Measurements from ENCODE around the gene EIF5.

Gene EIF5

GRCh38 chr14:103330536-103330935, 3.5 kb upstream of the EIF5 start:
- no peak for TF ChIP-seq MYC (IDR thresholded peaks at IDR 0.05; ENCODE audit: low read depth, low read length)
- no peak for TF ChIP-seq CTCF (IDR thresholded peaks at IDR 0.05; ENCODE audit: low read depth, low read length)
- TF ChIP-seq POLR2A (IDR thresholded peaks at IDR 0.05; ENCODE audit: extremely low read depth, insufficient read length): no peak
- no peak for TF ChIP-seq MAX (IDR thresholded peaks at IDR 0.05; ENCODE audit: low read depth, low read length)
- no peak overlapping the region for H3K4me3 ChIP-seq (ENCODE audit: low read depth, low read length)

GRCh38 chr14:103332143-103332919, 1.7 kb upstream of the EIF5 start:
- no peak for TF ChIP-seq POLR2A (IDR thresholded peaks at IDR 0.05; ENCODE audit: extremely low read depth, insufficient read length)
- TF ChIP-seq MAX (IDR thresholded peaks at IDR 0.05; ENCODE audit: low read depth, low read length): no peak
- TF ChIP-seq MYC (IDR thresholded peaks at IDR 0.05; ENCODE audit: low read depth, low read length): no peak
- TF ChIP-seq CTCF (IDR thresholded peaks at IDR 0.05; ENCODE audit: low read depth, low read length): no peak
- DNase-seq (ENCODE audit: low read depth): peak; percentile 62
- peak overlapping the region; percentile 13 for H3K4me3 ChIP-seq (ENCODE audit: low read depth, low read length)

More at GRCh38 chr14:103330536-103330935, 3.5 kb upstream of the EIF5 start:
- DNase-seq (ENCODE audit: low read depth): peak; percentile 25

- TF ChIP-seq POLR2A (IDR thresholded peaks at IDR 0.05; ENCODE audit: extremely low read depth, insufficient read length) (no peak), MAX (IDR thresholded peaks at IDR 0.05; ENCODE audit: low read depth, low read length) (peak; percentile 25), MYC (IDR thresholded peaks at IDR 0.05; ENCODE audit: low read depth, low read length) (peak; percentile 76)
- peak overlapping the region; percentile 93 for H3K4me3 ChIP-seq (ENCODE audit: low read depth, low read length)
- peak; percentile 85 for DNase-seq (ENCODE audit: low read depth)
These were observed 896 bp downstream of the EIF5 start for GRCh38 chr14:103334644-103335622.

- TF ChIP-seq CTCF (IDR thresholded peaks at IDR 0.05; ENCODE audit: low read depth, low read length): no peak
- TF ChIP-seq MAX (IDR thresholded peaks at IDR 0.05; ENCODE audit: low read depth, low read length): no peak
- no peak for TF ChIP-seq MYC (IDR thresholded peaks at IDR 0.05; ENCODE audit: low read depth, low read length)
- no peak for TF ChIP-seq POLR2A (IDR thresholded peaks at IDR 0.05; ENCODE audit: extremely low read depth, insufficient read length)
- H3K4me3 ChIP-seq (ENCODE audit: low read depth, low read length): peak overlapping the region; percentile 93
- no peak for DNase-seq (ENCODE audit: low read depth)
These were observed 2.2 kb downstream of the EIF5 start for GRCh38 chr14:103336191-103336590.

- H3K4me3 ChIP-seq (ENCODE audit: low read depth, low read length): no peak overlapping the region
- DNase-seq (ENCODE audit: low read depth): no peak
These were observed 3.8 kb downstream of the EIF5 start for GRCh38 chr14:103337794-103338193.

More at GRCh38 chr14:103337794-103338193, 3.8 kb downstream of the EIF5 start:
- no peak for TF ChIP-seq POLR2A (IDR thresholded peaks at IDR 0.05; ENCODE audit: extremely low read depth, insufficient read length)
- TF ChIP-seq CTCF (IDR thresholded peaks at IDR 0.05; ENCODE audit: low read depth, low read length): no peak
- no peak for TF ChIP-seq MYC (IDR thresholded peaks at IDR 0.05; ENCODE audit: low read depth, low read length)
- no peak for TF ChIP-seq MAX (IDR thresholded peaks at IDR 0.05; ENCODE audit: low read depth, low read length)
